GM23338 (cell line): ENCODE measurements around the gene SORBS1. TPM values are rescaled to one million over a fixed set of nuclear protein-coding genes. Genes with fewer than 3 reads are reported as not detected.

Experiments used
- ATAC-seq: fragments of 200-7000 bp; cut with Tn5 transposase; 3 replicates; pipeline ENCODE4 v1.9.1; 2020
- DNase-seq: peaks from one replicate; pipeline ENCODE4 v3.0.0-alpha.2; 2015; ENCODE audit warnings: low spot score
- H2AFZ ChIP-seq: fragments of 200-600 bp; sonication (generic); 2 replicates; pipeline ENCODE4 v1.8.0; 2016; ENCODE audit warnings: antibody characterized with exemption, mild to moderate bottlenecking, moderate library complexity
- H3F3A ChIP-seq: fragments of 200-600 bp; sonication (generic); replicated peaks from 2 replicates; pipeline ENCODE4 v1.8.0; 2017; ENCODE audit warnings: antibody characterized with exemption, mixed run types, low read depth
- H3K27ac ChIP-seq: fragments of 200-600 bp; sonication (generic); 2 replicates; pipeline ENCODE4 v1.6.1; 2016; ENCODE audit warnings: low read depth
- H3K27me3 ChIP-seq: fragments of 200-600 bp; sonication (generic); 2 replicates; pipeline ENCODE4 v1.8.0; 2016; ENCODE audit warnings: mild to moderate bottlenecking, mixed run types, moderate library complexity; ENCODE audit not compliant: insufficient read depth
- H3K36me3 ChIP-seq: fragments of 200-600 bp; sonication (generic); 2 replicates; pipeline ENCODE4 v1.8.0; 2016; ENCODE audit warnings: mild to moderate bottlenecking; ENCODE audit not compliant: insufficient read depth
- H3K4me1 ChIP-seq: fragments of 200-600 bp; sonication (generic); 2 replicates; pipeline ENCODE4 v1.8.0; 2016; ENCODE audit warnings: mild to moderate bottlenecking, moderate library complexity; ENCODE audit not compliant: insufficient read depth
- H3K4me2 ChIP-seq: fragments of 200-600 bp; sonication (generic); 2 replicates; pipeline ENCODE4 v1.7.1; 2017; ENCODE audit warnings: mixed run types
- H3K4me3 ChIP-seq: fragments of 200-600 bp; sonication (generic); 2 replicates; pipeline ENCODE4 v1.6.1; 2016; ENCODE audit warnings: mixed run types
- H3K79me2 ChIP-seq: fragments of 200-600 bp; sonication (generic); replicated peaks from 2 replicates; pipeline ENCODE4 v1.8.0; 2017; ENCODE audit warnings: mild to moderate bottlenecking; ENCODE audit not compliant: insufficient read depth
- H3K9me2 ChIP-seq: fragments of 200-600 bp; sonication (generic); 2 replicates; pipeline ENCODE4 v1.8.0; 2017; ENCODE audit not compliant: insufficient read depth
- H4K20me1 ChIP-seq: fragments of 200-600 bp; sonication (generic); replicated peaks from 2 replicates; pipeline ENCODE4 v1.8.0; 2017; ENCODE audit warnings: mild to moderate bottlenecking; ENCODE audit not compliant: insufficient read depth
- H3K27ac Mint-ChIP-seq: 2 replicates; pipeline ENCODE4 v1.8.0; 2020; ENCODE audit warnings: inconsistent platforms, mild to moderate bottlenecking, moderate library complexity, mixed read lengths
- H3K27me3 Mint-ChIP-seq: 3 replicates; pipeline ENCODE4 v1.8.0; 2022; ENCODE audit warnings: low read depth, mild to moderate bottlenecking, moderate library complexity, mixed read lengths, inconsistent platforms; ENCODE audit not compliant: insufficient read depth, poor library complexity
- H3K36me3 Mint-ChIP-seq: 3 replicates; pipeline ENCODE4 v1.8.0; 2021; ENCODE audit warnings: low read depth, mild to moderate bottlenecking, inconsistent platforms, moderate library complexity, mixed read lengths
- H3K4me1 Mint-ChIP-seq: 3 replicates; pipeline ENCODE4 v1.8.0; 2020; ENCODE audit warnings: mild to moderate bottlenecking, inconsistent platforms, mixed read lengths
- H3K4me3 Mint-ChIP-seq: 3 replicates; pipeline ENCODE4 v1.8.0; 2021; ENCODE audit warnings: moderate library complexity, mild to moderate bottlenecking, inconsistent platforms, mixed read lengths
- H3K9me3 Mint-ChIP-seq: 3 replicates; pipeline ENCODE4 v1.8.0; 2020; ENCODE audit warnings: moderate library complexity, mild to moderate bottlenecking, inconsistent platforms, mixed read lengths
- CREB1 ChIP-seq: fragments of 250-450 bp; sonication (Bioruptor Pico); IDR thresholded peaks from 2 replicates; pipeline ENCODE4 v1.5.0; 2020; ENCODE audit warnings: low read depth, mild to moderate bottlenecking, moderate library complexity
- EZH2 ChIP-seq: fragments of 200-600 bp; sonication (generic); IDR thresholded peaks from one replicate; pipeline ENCODE4 v1.8.0; 2017; ENCODE audit warnings: antibody characterized with exemption, mild to moderate bottlenecking, low read depth; ENCODE audit not compliant: unreplicated experiment
- EZH2phosphoT487 ChIP-seq: fragments of 200-600 bp; sonication (generic); IDR thresholded peaks from one replicate; pipeline ENCODE4 v1.8.1; 2018; ENCODE audit warnings: antibody characterized with exemption; ENCODE audit not compliant: unreplicated experiment
- JUNB ChIP-seq: IDR thresholded peaks from one replicate; pipeline ENCODE4 v1.6.1; 2016; ENCODE audit warnings: antibody characterized with exemption; ENCODE audit not compliant: unreplicated experiment
- NANOG ChIP-seq: IDR thresholded peaks from 2 replicates; pipeline ENCODE4 v1.6.1; 2016; ENCODE audit warnings: antibody characterized with exemption, borderline replicate concordance
- POLR2AphosphoS5 ChIP-seq: IDR thresholded peaks from 2 replicates; pipeline ENCODE4 v1.6.1; 2016; ENCODE audit warnings: antibody characterized with exemption, low read depth
- ZNF114 ChIP-seq: fragments of 250-450 bp; sonication (Bioruptor Pico); IDR thresholded peaks from 2 replicates; pipeline ENCODE4 v1.5.0; 2020; ENCODE audit warnings: mild to moderate bottlenecking, moderate library complexity
- polyA plus RNA-seq: library from polyadenylated mRNA; unstranded; fragments of >200 nt; fragmentation: Nextera tagmentation; extraction: Ambion mirVana; gene quantifications from 2 replicates; pipeline ENCODE4 v1.2.1, GENCODE V29; 2016
- total RNA-seq: library from RNA; depleted of rRNA; stranded (reverse); fragments of >200 nt; shearing (Covaris generic); gene quantifications from 2 replicates; pipeline ENCODE4 v1.2.3, GENCODE V29; 2014
- TF ChIP-seq, protein P1 (sequence below), 2 experiments: fragments of 200-600 bp in 1 of 2; sonication (generic) in 1 of 2; conservative IDR thresholded peaks; 2 replicates each; pipeline versions ENCODE4 v1.5.1 to v1.6.1; 2016 to 2017; ENCODE audit warnings: antibody characterized with exemption in 2 of 2, low read depth in 2 of 2, mild to moderate bottlenecking in 2 of 2, moderate library complexity in 1 of 2
- TF ChIP-seq, protein P2 (sequence below): IDR thresholded peaks from 2 replicates; pipeline ENCODE4 v1.6.1; 2016; ENCODE audit warnings: antibody characterized with exemption
- TF ChIP-seq, protein P3 (sequence below): IDR thresholded peaks from one replicate; pipeline ENCODE4 v1.6.1; 2018; ENCODE audit warnings: antibody characterized with exemption; ENCODE audit not compliant: unreplicated experiment

SORBS1 gene
- total and polyA plus RNA-seq, 2 experiments from 2014 or later = 47.7 to 51.5 TPM

DNA sequence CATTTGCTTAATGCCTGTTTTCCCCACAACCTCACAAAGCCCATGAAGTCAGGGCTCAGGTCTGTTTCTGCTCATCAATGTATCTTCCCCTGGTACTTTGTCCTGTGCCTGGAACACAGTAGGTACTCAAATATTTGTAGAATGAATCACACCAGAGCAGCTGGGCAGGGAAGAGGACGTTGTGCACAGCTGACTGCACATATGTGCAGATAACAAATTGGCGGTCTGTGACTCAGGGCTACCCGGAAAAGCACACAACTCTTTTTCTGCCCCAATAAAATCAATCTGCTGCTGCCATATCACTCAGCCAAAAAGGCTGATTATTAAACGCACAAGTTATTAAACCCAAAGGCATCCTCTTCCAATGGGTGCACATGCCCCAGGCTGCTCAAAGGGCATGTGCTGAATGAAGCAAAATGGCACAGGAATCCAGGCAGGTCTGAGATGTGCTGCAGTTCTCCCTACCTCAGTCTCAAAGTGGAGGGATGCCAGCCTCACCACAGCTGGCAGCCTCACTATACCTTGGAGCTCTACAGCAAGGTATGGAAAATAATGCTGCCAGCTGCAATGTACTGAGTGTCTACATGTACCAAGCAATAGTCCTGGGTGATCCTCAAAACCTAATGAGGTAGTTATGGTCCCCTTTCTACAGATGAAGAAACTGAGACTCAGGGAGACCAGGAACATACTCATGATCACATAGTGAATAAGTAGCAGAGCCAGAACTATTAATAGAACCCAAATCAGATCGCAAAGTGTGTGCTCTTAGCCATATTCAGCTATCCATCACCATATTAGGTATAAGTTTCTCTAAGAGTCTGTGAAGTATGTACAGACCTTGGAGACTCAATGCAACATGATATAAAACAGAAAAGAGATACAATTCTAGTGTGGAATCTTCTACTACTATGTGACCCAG, 43.4 kb downstream of the SORBS1 start:
- Histone ChIP-seq H3K4me2 (peak overlapping the region; percentile 49), H4K20me1 (peaks cover 9% of the 10 kb centered on the region; the same call in 1 of the 2 replicates), H3K27me3 (no peaks in the 10 kb centered on the region), H3K4me1 (peaks cover 39% of the 10 kb centered on the region), H2AFZ (no peak overlapping the region), H3K27ac (0 out of 2 replicates have a peak overlapping the region, but pooled peaks have one; percentile 8), H3K36me3 (no peaks in the 10 kb centered on the region), H3F3A (0 out of 2 replicates have a peak, but pooled peaks cover 4% of the 10 kb centered on the region), H3K4me3 (no peak overlapping the region; the same call in 1 of the 2 replicates), H3K9me2 (no peaks in the 10 kb centered on the region; the same call in 1 of the 2 replicates), H3K79me2 (peaks cover 95% of the 10 kb centered on the region)
- TF ChIP-seq POLR2AphosphoS5 (no peak), JUNB (no peak)
- H3K27me3 Mint-ChIP-seq = peaks cover 2% of the 10 kb centered on the region
- no peak for DNase-seq
- ATAC-seq = no peak
- H3K4me1 Mint-ChIP-seq = peaks cover 37% of the 10 kb centered on the region
- no peaks in the 10 kb centered on the region for H3K9me3 Mint-ChIP-seq
- no peaks in the 10 kb centered on the region for H3K36me3 Mint-ChIP-seq
- no peak overlapping the region for H3K4me3 Mint-ChIP-seq
- H3K27ac Mint-ChIP-seq = no peak overlapping the region

DNA sequence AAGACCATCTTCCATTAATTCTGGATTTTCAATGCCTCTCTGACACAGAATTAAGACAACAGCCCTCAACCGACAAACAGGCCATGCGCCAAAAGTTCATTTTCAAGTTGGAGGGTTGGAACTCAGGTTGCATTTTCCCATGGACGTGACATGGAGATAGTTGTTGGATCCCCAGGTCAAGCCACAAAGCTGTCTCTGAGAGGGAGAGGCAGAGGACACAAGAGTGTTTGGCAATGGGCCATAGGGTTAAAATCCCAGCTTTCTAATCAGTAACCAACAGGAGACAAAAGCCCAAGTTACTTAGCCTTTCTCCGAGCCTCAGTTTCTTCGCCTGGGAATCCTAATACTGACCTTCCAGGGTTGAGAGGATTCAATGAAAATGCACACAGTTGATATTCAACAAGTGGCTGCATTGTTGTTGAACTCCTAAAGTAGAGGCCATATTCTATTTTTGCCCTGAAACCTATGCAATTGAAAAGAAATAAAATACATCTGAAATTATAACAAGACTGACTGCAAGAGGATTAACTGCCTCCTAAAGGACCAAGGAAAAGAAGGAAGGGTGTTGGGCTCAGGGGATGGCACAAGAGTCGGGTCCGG, 44.3 kb downstream of the SORBS1 start:
- Histone ChIP-seq H3K36me3 (no peaks in the 10 kb centered on the region), H2AFZ (no peak overlapping the region), H3K4me2 (no peak overlapping the region), H3K4me3 (no peak overlapping the region), H3K27me3 (no peaks in the 10 kb centered on the region), H3K9me2 (no peaks in the 10 kb centered on the region; the same call in 1 of the 2 replicates), H4K20me1 (peaks cover 9% of the 10 kb centered on the region), H3K79me2 (peaks cover 93% of the 10 kb centered on the region), H3F3A (0 out of 2 replicates have a peak, but pooled peaks cover 4% of the 10 kb centered on the region), H3K27ac (no peak overlapping the region), H3K4me1 (peaks cover 34% of the 10 kb centered on the region)
- peaks cover 32% of the 10 kb centered on the region for H3K4me1 Mint-ChIP-seq
- no peaks in the 10 kb centered on the region for H3K9me3 Mint-ChIP-seq
- peaks cover 2% of the 10 kb centered on the region for H3K27me3 Mint-ChIP-seq
- no peaks in the 10 kb centered on the region for H3K36me3 Mint-ChIP-seq
- no peak overlapping the region for H3K4me3 Mint-ChIP-seq
- ATAC-seq = no peak
- no peak for DNase-seq
- 0 out of 2 replicates have a peak overlapping the region, but pooled peaks have one; percentile 2 for H3K27ac Mint-ChIP-seq
- TF ChIP-seq CREB1 (CRISPR knock-in tag) (no peak), EZH2 (no peak), JUNB (no peak), POLR2AphosphoS5 (no peak), EZH2phosphoT487 (no peak), ZNF114 (CRISPR knock-in tag) (no peak), NANOG (no peak)
- TF ChIP-seq, protein P1, sequence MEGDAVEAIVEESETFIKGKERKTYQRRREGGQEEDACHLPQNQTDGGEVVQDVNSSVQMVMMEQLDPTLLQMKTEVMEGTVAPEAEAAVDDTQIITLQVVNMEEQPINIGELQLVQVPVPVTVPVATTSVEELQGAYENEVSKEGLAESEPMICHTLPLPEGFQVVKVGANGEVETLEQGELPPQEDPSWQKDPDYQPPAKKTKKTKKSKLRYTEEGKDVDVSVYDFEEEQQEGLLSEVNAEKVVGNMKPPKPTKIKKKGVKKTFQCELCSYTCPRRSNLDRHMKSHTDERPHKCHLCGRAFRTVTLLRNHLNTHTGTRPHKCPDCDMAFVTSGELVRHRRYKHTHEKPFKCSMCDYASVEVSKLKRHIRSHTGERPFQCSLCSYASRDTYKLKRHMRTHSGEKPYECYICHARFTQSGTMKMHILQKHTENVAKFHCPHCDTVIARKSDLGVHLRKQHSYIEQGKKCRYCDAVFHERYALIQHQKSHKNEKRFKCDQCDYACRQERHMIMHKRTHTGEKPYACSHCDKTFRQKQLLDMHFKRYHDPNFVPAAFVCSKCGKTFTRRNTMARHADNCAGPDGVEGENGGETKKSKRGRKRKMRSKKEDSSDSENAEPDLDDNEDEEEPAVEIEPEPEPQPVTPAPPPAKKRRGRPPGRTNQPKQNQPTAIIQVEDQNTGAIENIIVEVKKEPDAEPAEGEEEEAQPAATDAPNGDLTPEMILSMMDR (conservative IDR thresholded peaks at IDR 0.05; ENCODE audit: low read depth in 2 of 2) = no peak
- TF ChIP-seq, protein P2, sequence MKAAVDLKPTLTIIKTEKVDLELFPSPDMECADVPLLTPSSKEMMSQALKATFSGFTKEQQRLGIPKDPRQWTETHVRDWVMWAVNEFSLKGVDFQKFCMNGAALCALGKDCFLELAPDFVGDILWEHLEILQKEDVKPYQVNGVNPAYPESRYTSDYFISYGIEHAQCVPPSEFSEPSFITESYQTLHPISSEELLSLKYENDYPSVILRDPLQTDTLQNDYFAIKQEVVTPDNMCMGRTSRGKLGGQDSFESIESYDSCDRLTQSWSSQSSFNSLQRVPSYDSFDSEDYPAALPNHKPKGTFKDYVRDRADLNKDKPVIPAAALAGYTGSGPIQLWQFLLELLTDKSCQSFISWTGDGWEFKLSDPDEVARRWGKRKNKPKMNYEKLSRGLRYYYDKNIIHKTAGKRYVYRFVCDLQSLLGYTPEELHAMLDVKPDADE = no peak
- TF ChIP-seq, protein P3, sequence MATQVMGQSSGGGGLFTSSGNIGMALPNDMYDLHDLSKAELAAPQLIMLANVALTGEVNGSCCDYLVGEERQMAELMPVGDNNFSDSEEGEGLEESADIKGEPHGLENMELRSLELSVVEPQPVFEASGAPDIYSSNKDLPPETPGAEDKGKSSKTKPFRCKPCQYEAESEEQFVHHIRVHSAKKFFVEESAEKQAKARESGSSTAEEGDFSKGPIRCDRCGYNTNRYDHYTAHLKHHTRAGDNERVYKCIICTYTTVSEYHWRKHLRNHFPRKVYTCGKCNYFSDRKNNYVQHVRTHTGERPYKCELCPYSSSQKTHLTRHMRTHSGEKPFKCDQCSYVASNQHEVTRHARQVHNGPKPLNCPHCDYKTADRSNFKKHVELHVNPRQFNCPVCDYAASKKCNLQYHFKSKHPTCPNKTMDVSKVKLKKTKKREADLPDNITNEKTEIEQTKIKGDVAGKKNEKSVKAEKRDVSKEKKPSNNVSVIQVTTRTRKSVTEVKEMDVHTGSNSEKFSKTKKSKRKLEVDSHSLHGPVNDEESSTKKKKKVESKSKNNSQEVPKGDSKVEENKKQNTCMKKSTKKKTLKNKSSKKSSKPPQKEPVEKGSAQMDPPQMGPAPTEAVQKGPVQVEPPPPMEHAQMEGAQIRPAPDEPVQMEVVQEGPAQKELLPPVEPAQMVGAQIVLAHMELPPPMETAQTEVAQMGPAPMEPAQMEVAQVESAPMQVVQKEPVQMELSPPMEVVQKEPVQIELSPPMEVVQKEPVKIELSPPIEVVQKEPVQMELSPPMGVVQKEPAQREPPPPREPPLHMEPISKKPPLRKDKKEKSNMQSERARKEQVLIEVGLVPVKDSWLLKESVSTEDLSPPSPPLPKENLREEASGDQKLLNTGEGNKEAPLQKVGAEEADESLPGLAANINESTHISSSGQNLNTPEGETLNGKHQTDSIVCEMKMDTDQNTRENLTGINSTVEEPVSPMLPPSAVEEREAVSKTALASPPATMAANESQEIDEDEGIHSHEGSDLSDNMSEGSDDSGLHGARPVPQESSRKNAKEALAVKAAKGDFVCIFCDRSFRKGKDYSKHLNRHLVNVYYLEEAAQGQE = no peak
